ENCODE data around the gene HTR3B. TPM values are rescaled to one million over a fixed set of nuclear protein-coding genes. Genes with fewer than 3 reads are reported as not detected.

HTR3B gene
- total and polyA plus RNA-seq, 10 of the 15 experiments (the other 5 are each of a cell fraction or from before 2014, with no cell fraction given): not detected

GRCh38 chr11:113986351-113987140 lies 82.0 kb downstream of the HTR3B start:
- Histone ChIP-seq H3K4me3 (no peak overlapping the region), H3K27me3 (replicated peaks in 1 of 2; ENCODE audit: control insufficient read depth in 2 of 2, insufficient read depth in 2 of 2, low read length in 1 of 2) (peaks cover 3 to 5% of the 10 kb centered on the region in 2 experiments), H3K79me2 (ENCODE audit: control insufficient read depth, insufficient read depth, low read length) (no peaks in the 10 kb centered on the region), H3K9me3 (replicated peaks; ENCODE audit: control insufficient read depth, insufficient read depth, low read length) (no peaks in the 10 kb centered on the region), H4K20me1 (ENCODE audit: control insufficient read depth, insufficient read depth) (no peaks in the 10 kb centered on the region), H3K9ac (ENCODE audit: control insufficient read depth, insufficient read depth, low read length) (no peak overlapping the region), H2AFZ (ENCODE audit: control insufficient read depth, low read depth, low read length) (no peak overlapping the region), H3K36me3 (ENCODE audit: control insufficient read depth in 2 of 2, insufficient read depth in 2 of 2, low read length in 1 of 2) (no peaks in the 10 kb centered on the region), H3K4me1 (ENCODE audit: control insufficient read depth, insufficient read depth, low read length) (no peaks in the 10 kb centered on the region), H3K4me2 (ENCODE audit: control insufficient read depth, insufficient read depth) (no peak overlapping the region), H3K27ac (ENCODE audit: control insufficient read depth, insufficient read depth) (no peak overlapping the region)
- CTCF ChIA-PET: no interaction called here
- TF ChIP-seq NR2C2 (IDR thresholded peaks at IDR 0.05; ENCODE audit: borderline replicate concordance, control insufficient read depth, insufficient read length, low read depth) (no peak), BACH1 (IDR thresholded peaks at IDR 0.05; ENCODE audit: borderline replicate concordance) (no peak), RCOR1 (conservative IDR thresholded peaks at IDR 0.05; ENCODE audit: low read depth, low read length) (no peak), SREBF2 (IDR thresholded peaks at IDR 0.05; ENCODE audit: low read length) (no peak), SMAD5 (IDR thresholded peaks at IDR 0.05; ENCODE audit: low read depth) (no peak), DPF2 (IDR thresholded peaks at IDR 0.05) (no peak), CBX3 (IDR thresholded peaks at IDR 0.05; ENCODE audit: borderline replicate concordance, low read depth) (no peak), TCF3 (IDR thresholded peaks at IDR 0.05; ENCODE audit: borderline replicate concordance, insufficient read depth, low read depth, low read length) (no peak), NR2C1 (IDR thresholded peaks at IDR 0.05) (no peak), MYC (IDR thresholded peaks at IDR 0.05; ENCODE audit: insufficient read depth, insufficient read length, insufficient replicate concordance, low read length, severe bottlenecking) (no peak), GATAD2B (conservative IDR thresholded peaks at IDR 0.05; ENCODE audit: low read depth) (no peak), ZNF207 (IDR thresholded peaks at IDR 0.05; ENCODE audit: borderline replicate concordance) (no peak), TCF7 (IDR thresholded peaks at IDR 0.05; ENCODE audit: borderline replicate concordance) (no peak), FOXK2 (IDR thresholded peaks at IDR 0.05) (no peak), MTA3 (IDR thresholded peaks at IDR 0.05; ENCODE audit: borderline replicate concordance, low read length) (no peak), CEBPB (IDR thresholded peaks at IDR 0.05; ENCODE audit: borderline replicate concordance in 1 of 2, low read depth in 2 of 2, low read length in 2 of 2) (no peak)
- TF ChIP-seq, protein P1, sequence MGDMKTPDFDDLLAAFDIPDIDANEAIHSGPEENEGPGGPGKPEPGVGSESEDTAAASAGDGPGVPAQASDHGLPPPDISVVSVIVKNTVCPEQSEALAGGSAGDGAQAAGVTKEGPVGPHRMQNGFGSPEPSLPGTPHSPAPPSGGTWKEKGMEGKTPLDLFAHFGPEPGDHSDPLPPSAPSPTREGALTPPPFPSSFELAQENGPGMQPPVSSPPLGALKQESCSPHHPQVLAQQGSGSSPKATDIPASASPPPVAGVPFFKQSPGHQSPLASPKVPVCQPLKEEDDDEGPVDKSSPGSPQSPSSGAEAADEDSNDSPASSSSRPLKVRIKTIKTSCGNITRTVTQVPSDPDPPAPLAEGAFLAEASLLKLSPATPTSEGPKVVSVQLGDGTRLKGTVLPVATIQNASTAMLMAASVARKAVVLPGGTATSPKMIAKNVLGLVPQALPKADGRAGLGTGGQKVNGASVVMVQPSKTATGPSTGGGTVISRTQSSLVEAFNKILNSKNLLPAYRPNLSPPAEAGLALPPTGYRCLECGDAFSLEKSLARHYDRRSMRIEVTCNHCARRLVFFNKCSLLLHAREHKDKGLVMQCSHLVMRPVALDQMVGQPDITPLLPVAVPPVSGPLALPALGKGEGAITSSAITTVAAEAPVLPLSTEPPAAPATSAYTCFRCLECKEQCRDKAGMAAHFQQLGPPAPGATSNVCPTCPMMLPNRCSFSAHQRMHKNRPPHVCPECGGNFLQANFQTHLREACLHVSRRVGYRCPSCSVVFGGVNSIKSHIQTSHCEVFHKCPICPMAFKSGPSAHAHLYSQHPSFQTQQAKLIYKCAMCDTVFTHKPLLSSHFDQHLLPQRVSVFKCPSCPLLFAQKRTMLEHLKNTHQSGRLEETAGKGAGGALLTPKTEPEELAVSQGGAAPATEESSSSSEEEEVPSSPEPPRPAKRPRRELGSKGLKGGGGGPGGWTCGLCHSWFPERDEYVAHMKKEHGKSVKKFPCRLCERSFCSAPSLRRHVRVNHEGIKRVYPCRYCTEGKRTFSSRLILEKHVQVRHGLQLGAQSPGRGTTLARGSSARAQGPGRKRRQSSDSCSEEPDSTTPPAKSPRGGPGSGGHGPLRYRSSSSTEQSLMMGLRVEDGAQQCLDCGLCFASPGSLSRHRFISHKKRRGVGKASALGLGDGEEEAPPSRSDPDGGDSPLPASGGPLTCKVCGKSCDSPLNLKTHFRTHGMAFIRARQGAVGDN (IDR thresholded peaks at IDR 0.05): no peak
- TF ChIP-seq, protein P2, sequence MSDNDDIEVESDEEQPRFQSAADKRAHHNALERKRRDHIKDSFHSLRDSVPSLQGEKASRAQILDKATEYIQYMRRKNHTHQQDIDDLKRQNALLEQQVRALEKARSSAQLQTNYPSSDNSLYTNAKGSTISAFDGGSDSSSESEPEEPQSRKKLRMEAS (IDR thresholded peaks at IDR 0.05; ENCODE audit: low read depth, low read length): no peak
- RAD21 ChIA-PET (ENCODE audit: unreplicated experiment): no interaction called here
- in situ Hi-C loops (cut with MboI) (no loop called here), intact Hi-C loops (cut with micrococcal nuclease; ENCODE audit: unreplicated experiment) (no loop called here)
- SMC1A ChIA-PET (ENCODE audit: uncharacterized antibody, unreplicated experiment): no interaction called here
- no peak for ATAC-seq
- WGBS (ENCODE audit: insufficient coverage, insufficient replicate concordance, low lambda C conversion rate, missing lambda C conversion rate): 31% methylated on average over 18 of the region's 18 CpGs
- POLR2A ChIA-PET: no interaction called here
- no peak for FAIRE-seq
- DNase-seq (ENCODE audit: low read depth, low spot score): no peak
- BruUV-seq (replicated peaks): no TSS peak

Measured in GM12878 (cell line).